Activated T-cell treated with anti-CD3 and anti-CD28 coated beads, Interleukin-2, amount 50 U/mL, for 72 hours (primary cell): ENCODE data around the gene RFC5. TPM values are rescaled to one million over a fixed set of nuclear protein-coding genes. Genes with fewer than 3 reads are reported as not detected.

Experiments
- total RNA-seq, 2 donors: library from RNA; stranded (reverse); gene quantifications; one replicate each; pipeline ENCODE4 v1.2.3, GENCODE V29; 2022

RFC5 gene
- total RNA-seq, 2 donors from 2014 or later = 43.3 to 56.6 TPM

Other genes starting within 250 kb of the RFC5 start
- under 1 TPM; 0.17 to 0.21 TPM for gene KSR2, start 47.7 kb upstream of the RFC5 start, total RNA-seq
- 10 to 100 TPM; 41.6 to 69.7 TPM for gene WSB2, start 44.5 kb downstream of the RFC5 start, total RNA-seq
- gene VSIG10, start 87.3 kb downstream of the RFC5 start, total RNA-seq = 1 to 10 TPM; 3.1 to 4.5 TPM
- 10 to 100 TPM; 93.4 to 99.5 TPM for gene PEBP1, start 119.4 kb downstream of the RFC5 start, total RNA-seq